Ureter (tissue), 1 donor: ENCODE measurements around the gene LANCL1. TPM values are rescaled to one million over a fixed set of nuclear protein-coding genes. Genes with fewer than 3 reads are reported as not detected.
A peak's percentile ranks its signal among the peaks of the same experiment; 100 is the strongest.

Experiments used
- DNase-seq: peaks from one replicate; pipeline ENCODE4 v3.0.0-alpha.2; 2020; ENCODE audit warnings: low spot score
- total RNA-seq: library from RNA; stranded (reverse); gene quantifications from one replicate; pipeline ENCODE4 v1.2.4, GENCODE V29; 2023
- donor health status: DM: yes; HTN: yes; CAD: no.

Gene LANCL1, protein sequence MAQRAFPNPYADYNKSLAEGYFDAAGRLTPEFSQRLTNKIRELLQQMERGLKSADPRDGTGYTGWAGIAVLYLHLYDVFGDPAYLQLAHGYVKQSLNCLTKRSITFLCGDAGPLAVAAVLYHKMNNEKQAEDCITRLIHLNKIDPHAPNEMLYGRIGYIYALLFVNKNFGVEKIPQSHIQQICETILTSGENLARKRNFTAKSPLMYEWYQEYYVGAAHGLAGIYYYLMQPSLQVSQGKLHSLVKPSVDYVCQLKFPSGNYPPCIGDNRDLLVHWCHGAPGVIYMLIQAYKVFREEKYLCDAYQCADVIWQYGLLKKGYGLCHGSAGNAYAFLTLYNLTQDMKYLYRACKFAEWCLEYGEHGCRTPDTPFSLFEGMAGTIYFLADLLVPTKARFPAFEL
- total RNA-seq, result 57.5 TPM

GRCh38 chr2:210476194-210477128 is at the start of gene LANCL1:
Gene LANCL1 (minus strand): TSS chr2:210476759. CDS start chr2:210476396, 363 bp downstream.
- DNase-seq, result peak; percentile 93

- DNase-seq, result no peak
Observed at GRCh38 chr2:210524533-210524932, 48.0 kb upstream of the LANCL1 start.

- DNase-seq, result no peak
Observed at GRCh38 chr2:210523650-210524289, 47.2 kb upstream of the LANCL1 start.

DNA sequence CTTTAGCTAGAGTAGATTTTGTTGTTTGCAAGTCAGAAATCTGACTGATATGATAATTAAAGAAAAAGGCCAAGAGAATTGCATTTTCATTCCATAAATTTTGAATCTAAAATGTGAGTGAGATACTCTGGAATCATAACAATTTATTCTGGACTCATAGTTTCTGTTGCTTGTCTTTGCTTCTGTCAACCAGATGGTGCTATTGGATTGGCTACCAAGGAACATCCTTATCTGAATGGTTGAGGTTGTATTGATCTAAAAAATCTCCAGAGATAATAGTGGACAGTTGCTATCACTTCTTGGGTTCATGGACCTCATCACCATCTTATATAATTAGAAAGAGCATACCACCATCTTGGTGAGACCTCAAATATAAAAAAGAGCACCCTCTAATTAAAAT is 45.8 kb upstream of the LANCL1 start:
- DNase-seq, result no peak

- DNase-seq, result no peak
Observed at GRCh38 chr2:210519594-210519993, 43.0 kb upstream of the LANCL1 start.

DNA sequence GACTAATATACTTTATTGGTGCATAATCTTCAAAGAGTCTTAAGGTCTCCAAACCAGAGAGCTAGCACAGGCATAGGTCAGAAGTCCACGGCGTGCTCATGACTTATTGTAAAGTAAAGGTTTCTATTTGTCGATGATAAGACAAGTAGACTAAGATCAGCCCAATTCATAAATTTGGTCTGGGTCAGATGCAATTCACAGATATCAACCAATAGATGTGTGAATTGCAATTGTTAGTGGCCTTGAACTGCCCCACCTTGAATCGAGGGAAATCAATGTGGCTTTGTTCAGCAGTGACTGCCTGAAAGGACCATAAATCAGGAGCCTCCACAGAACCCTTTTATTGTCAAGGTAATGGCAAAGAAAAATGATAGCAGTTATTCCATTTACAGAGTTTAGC is 40.7 kb upstream of the LANCL1 start:
- no peak for DNase-seq

DNA sequence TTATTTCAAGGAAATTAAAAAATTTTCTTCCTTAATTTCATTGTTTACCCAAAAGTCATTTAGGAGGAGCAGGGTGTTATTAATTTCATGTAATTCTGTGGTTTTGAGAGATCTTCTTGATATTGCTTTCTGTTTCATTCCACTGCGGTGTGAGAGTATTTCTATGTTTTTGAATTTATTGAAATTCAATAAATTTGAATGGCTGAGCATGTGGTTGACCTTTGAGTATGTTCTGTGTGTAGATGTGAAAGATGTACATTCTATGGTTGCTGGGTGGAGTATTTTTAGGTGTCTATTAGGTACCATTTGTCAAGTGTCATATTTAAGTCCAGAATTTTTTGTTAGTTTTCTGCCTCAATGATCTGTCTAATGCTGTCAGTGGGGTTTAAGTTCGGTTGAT is 39.4 kb upstream of the LANCL1 start:
- no peak for DNase-seq

GRCh38 chr2:210503725-210504191 is 27.2 kb upstream of the LANCL1 start:
- no peak for DNase-seq

DNA sequence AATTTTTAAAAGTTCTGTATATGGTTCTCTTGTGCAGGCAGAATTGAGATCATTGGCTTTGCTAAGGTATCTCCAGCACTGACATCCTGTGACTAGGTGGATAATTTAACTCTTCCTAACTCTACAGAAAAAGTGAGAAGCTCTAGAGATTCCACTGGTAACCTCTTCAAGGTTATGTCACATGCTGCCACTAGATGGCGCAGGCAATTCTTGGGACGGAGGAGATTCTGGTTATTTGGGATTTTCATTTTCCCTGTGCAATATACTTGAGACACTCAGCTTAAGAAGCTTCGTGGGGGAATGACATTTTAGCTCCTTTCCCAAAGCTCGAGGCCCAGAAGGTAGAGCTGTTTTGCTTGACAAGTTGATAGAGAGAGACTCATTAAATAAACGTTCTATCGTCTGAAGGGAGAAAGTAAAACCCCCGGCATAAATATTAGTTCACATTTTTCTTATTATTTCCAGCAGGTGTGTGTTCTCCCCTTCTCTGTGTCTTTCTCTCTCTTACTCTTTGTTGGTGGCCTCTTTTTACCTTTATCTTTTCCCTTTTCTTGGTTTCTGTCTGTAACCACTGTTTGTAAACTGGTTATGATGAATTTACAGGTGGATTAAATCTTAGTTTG is 26.6 kb upstream of the LANCL1 start:
- DNase-seq, result peak; percentile 43

DNA sequence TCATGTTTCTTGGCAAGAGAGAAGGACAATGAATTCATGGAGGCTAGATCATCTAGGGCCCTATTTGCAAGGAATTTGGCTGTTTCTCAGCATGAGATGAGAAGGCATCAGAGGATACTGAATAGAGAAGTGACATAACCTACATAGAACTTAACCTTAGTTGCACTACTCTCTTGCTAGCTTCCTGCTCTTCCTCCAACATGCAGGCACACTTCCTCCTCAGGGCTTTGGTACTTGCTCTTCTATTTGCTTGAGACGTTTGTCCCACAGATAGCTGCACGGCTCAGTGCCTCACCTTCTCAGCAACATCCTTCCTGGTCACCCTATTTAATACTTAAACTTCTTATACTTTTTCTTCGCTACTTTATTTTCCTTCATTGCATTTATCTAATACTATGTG is 20.0 kb upstream of the LANCL1 start:
- DNase-seq, result no peak

DNA sequence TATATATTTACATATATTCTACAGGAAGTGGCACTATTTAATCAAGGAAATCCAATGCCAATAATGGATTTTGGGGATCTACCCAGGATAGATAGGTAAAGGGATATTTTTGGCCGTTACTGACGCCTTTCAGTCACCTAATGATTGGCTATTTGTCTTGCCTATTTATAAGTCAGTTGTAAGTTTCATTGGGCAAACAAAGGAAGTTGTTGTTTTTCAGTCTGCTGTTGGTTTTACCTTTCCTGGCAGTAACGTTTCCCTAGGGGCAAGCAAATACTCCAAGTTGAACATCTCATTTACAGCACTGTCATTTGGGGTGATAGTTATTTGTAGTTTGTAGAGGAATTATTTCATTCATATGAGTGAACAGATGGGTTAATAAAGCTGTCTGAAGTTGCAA is 17.0 kb upstream of the LANCL1 start:
- DNase-seq, result no peak

- no peak for DNase-seq
Observed at GRCh38 chr2:210481601-210482175, 5.1 kb upstream of the LANCL1 start.

DNA sequence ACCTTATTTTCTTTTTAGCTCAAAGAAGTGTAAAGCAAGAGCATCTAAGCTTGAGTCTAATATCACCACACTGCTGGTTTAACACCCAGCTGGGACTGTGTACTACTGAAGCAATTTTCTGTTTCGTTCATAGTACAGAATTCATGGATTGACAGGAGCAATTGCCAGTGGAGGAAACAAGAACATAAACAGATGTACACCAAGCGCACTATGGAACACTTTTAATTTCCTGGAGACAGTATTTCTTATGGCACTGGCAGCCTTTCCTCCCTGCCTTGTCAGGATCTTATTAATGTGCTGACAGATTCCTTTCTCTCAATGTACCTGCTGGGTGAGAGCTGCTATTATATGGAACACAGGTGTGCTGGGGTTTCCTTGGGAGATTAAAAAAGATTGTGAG is 4.2 kb upstream of the LANCL1 start:
- no peak for DNase-seq

DNA sequence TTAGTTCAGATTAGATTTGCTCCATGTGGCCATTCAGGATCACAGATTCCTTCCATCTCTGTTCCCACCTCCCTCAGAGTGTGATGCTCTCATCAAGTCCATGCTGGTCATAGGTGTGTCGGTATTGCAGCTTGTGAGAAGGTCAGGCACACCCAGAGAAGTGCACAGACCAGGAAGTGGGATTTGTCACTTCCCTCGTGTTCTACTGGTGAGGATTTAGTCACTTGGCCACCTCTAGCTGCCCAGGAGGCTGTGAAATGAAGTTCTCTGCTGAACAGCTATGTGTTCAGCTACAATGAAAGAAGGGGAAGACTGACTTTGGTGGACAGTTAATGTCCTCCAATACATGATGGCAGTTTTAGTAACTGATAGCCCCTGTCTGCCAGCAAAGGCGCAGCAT is 3.5 kb upstream of the LANCL1 start:
- no peak for DNase-seq

- DNase-seq, result no peak
Observed at GRCh38 chr2:210478661-210479060, 2.1 kb upstream of the LANCL1 start.

- no peak for DNase-seq
Observed at GRCh38 chr2:210477496-210477895, 937 bp upstream of the LANCL1 start.

DNA sequence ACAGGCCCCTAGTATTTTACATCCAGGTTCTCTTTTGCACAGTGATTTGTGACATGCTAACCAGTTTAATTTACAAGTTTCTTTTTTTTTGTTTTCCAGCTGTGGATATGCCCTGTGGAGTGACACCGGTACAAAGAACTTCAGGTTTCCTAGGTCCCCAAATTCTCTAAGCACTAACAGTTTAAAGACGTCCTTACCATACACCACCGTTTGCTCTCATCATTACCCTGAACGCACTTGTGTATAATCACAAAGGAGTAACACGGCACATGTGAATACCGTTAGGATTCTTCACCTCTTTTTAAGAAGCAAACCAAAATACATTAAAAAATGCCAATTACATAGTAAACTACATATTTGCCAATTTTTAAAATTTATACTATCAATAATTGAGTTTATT is 853 bp downstream of the LANCL1 start:
- no peak for DNase-seq

GRCh38 chr2:210474776-210475175 is 1.8 kb downstream of the LANCL1 start:
- no peak for DNase-seq

- no peak for DNase-seq
Observed at GRCh38 chr2:210461401-210461800, 15.2 kb downstream of the LANCL1 start.

- DNase-seq, result no peak
Observed at GRCh38 chr2:210460322-210461227, 16.0 kb downstream of the LANCL1 start.
